ENCODE measurements around the gene ZC3H18.

DNA sequence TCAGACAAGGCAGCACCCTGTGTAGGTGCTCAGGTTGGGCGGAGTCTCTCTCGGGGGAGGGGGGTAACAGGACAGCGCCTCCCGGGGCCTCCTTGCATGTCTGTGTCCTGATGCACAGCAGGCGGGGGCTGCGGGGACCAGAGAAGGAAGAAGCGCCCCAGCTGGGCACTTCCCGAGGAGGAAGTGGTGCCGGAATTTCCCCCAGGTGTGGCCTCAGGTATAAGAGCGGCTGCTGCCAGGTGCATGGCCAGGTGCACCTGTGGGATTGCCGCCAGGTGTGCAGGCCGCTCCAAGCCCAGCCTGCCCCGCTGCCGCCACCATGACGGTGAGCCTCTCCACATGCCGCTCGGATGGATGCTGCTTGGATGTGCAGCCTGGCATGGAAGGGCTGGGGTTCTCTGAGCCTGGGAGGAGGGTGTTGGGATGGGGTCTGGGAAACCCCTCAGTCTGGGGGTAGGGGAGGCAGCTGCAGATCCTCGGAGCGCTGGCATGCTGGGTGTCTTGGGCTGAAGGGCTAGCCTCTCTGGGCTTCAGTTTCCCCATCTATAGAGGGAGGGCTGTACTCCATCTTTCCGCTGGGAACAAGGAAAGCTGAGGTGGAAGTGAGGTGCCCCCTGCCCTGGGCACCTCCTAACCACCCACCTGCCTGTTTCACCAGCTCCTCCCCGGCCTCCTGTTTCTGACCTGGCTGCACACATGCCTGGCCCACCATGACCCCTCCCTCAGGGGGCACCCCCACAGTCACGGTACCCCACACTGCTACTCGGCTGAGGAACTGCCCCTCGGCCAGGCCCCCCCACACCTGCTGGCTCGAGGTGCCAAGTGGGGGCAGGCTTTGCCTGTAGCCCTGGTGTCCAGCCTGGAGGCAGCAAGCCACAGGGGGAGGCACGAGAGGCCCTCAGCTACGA lies 68.4 kb downstream of the ZC3H18 start, which contains the start of gene IL17C:
- TF ChIP-seq, protein P1, sequence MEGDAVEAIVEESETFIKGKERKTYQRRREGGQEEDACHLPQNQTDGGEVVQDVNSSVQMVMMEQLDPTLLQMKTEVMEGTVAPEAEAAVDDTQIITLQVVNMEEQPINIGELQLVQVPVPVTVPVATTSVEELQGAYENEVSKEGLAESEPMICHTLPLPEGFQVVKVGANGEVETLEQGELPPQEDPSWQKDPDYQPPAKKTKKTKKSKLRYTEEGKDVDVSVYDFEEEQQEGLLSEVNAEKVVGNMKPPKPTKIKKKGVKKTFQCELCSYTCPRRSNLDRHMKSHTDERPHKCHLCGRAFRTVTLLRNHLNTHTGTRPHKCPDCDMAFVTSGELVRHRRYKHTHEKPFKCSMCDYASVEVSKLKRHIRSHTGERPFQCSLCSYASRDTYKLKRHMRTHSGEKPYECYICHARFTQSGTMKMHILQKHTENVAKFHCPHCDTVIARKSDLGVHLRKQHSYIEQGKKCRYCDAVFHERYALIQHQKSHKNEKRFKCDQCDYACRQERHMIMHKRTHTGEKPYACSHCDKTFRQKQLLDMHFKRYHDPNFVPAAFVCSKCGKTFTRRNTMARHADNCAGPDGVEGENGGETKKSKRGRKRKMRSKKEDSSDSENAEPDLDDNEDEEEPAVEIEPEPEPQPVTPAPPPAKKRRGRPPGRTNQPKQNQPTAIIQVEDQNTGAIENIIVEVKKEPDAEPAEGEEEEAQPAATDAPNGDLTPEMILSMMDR (IDR thresholded peaks at IDR 0.05; ENCODE audit: low read depth, low read length, poor library complexity, severe bottlenecking) = no peak
- no peak for TF ChIP-seq EZH2phosphoT487 (IDR thresholded peaks at IDR 0.05; ENCODE audit: borderline replicate concordance, low read length)
